Measurements from ENCODE around the gene MYG1. TPM values are rescaled to one million over a fixed set of nuclear protein-coding genes. Genes with fewer than 3 reads are reported as not detected.

The MYG1 gene
- total RNA-seq, 1 experiment from 2014 or later: 104 TPM

DNA sequence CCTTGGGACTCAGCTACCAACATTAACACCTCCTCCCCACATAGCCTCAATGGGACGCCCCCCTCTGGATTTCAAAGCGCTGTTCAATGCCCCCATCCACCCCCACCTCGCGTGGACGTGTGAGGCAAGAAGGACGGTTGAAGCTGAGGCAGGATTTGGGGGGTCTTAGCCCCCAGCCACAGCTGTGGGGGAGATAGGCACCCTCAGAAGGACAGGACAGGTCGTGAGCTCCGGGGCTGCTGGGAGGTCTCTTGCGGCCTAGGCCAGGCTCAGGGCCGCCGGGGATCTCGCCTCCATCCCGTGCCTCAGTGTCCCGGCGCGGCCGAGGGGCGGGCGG is 45.0 kb downstream of the MYG1 start:
- ATAC-seq: 0 out of 2 replicates have a peak, but pooled peaks have one; percentile 2

More for the DNA sequence above, 45.0 kb downstream of the MYG1 start:
- Histone ChIP-seq H3K9me2 (ENCODE audit: insufficient read depth) (no peaks in the 10 kb centered on the region), H3K27ac (ENCODE audit: low read depth, low read length) (no peak overlapping the region), H3K9me3 (ENCODE audit: control insufficient read depth in 1 of 2, insufficient read depth in 1 of 2, low read depth in 1 of 2, low read length in 2 of 2) (no peaks in the 10 kb centered on the region), H3K36me3 (ENCODE audit: control insufficient read depth in 1 of 2, insufficient read depth in 2 of 2, low read length in 2 of 2) (no peaks in the 10 kb centered on the region), H2AFZ (ENCODE audit: low read depth, low read length, poor library complexity, severe bottlenecking) (peak overlapping the region; percentile 88), H3K4me1 (ENCODE audit: control insufficient read depth in 1 of 2, insufficient read depth in 2 of 2, low read length in 2 of 2) (peaks cover 11 to 21% of the 10 kb centered on the region in 2 experiments; a peak in 3 of 4 replicates), H3K4me3 (replicated peaks in 1 of 2; ENCODE audit: low read depth in 1 of 2, low read length in 2 of 2) (peak overlapping the region; percentile 54 to 68), H3K79me2 (ENCODE audit: insufficient read depth, low read length) (no peaks in the 10 kb centered on the region), H3K27me3 (ENCODE audit: insufficient read depth, low read length) (no peaks in the 10 kb centered on the region), H3K9ac (ENCODE audit: low read length) (peak overlapping the region; percentile 30; the same call in 1 of the 2 replicates), H3K4me2 (ENCODE audit: low read length) (peak overlapping the region; percentile 93), H4K20me1 (ENCODE audit: insufficient read depth) (no peaks in the 10 kb centered on the region)
- BruUV-seq (replicated peaks): no TSS peak
- RAD21 ChIA-PET (ENCODE audit: low non-redundant PET in 1 of 2, low total read pairs in 2 of 2, uncharacterized antibody in 2 of 2, unreplicated experiment in 2 of 2): interaction anchor here (0.7 to 1.8 kb wide), 5 partner anchors 18 to 164 kb away, joined by 3 to 4 read pairs (median 3); partner anchors contain the start of gene AAAS (in 1 of the 2)
- intact Hi-C loops (cut with micrococcal nuclease): no loop called here
- CTCF ChIA-PET: interaction anchor here (0.7 to 2.5 kb wide), 17 partner anchors 9 to 278 kb away, joined by 3 to 14 read pairs (median 5); partner anchors contain the start of genes AAAS and AMHR2
- POLR2A ChIA-PET: interaction anchor here (0.6 to 1.6 kb wide), 5 partner anchors 17 to 77 kb away, joined by 3 to 9 read pairs (median 3); partner anchors contain the start of genes AAAS and SP1
- no peak for DNase-seq (ENCODE audit: low read depth, low spot score)
- TF ChIP-seq CBX3 (IDR thresholded peaks at IDR 0.05; ENCODE audit: low read depth): no peak
- TF ChIP-seq, protein P1, sequence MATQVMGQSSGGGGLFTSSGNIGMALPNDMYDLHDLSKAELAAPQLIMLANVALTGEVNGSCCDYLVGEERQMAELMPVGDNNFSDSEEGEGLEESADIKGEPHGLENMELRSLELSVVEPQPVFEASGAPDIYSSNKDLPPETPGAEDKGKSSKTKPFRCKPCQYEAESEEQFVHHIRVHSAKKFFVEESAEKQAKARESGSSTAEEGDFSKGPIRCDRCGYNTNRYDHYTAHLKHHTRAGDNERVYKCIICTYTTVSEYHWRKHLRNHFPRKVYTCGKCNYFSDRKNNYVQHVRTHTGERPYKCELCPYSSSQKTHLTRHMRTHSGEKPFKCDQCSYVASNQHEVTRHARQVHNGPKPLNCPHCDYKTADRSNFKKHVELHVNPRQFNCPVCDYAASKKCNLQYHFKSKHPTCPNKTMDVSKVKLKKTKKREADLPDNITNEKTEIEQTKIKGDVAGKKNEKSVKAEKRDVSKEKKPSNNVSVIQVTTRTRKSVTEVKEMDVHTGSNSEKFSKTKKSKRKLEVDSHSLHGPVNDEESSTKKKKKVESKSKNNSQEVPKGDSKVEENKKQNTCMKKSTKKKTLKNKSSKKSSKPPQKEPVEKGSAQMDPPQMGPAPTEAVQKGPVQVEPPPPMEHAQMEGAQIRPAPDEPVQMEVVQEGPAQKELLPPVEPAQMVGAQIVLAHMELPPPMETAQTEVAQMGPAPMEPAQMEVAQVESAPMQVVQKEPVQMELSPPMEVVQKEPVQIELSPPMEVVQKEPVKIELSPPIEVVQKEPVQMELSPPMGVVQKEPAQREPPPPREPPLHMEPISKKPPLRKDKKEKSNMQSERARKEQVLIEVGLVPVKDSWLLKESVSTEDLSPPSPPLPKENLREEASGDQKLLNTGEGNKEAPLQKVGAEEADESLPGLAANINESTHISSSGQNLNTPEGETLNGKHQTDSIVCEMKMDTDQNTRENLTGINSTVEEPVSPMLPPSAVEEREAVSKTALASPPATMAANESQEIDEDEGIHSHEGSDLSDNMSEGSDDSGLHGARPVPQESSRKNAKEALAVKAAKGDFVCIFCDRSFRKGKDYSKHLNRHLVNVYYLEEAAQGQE (IDR thresholded peaks at IDR 0.05; ENCODE audit: low read depth): no peak
- no peak for TF ChIP-seq ZFX (IDR thresholded peaks at IDR 0.05)
- TF ChIP-seq, protein P2, sequence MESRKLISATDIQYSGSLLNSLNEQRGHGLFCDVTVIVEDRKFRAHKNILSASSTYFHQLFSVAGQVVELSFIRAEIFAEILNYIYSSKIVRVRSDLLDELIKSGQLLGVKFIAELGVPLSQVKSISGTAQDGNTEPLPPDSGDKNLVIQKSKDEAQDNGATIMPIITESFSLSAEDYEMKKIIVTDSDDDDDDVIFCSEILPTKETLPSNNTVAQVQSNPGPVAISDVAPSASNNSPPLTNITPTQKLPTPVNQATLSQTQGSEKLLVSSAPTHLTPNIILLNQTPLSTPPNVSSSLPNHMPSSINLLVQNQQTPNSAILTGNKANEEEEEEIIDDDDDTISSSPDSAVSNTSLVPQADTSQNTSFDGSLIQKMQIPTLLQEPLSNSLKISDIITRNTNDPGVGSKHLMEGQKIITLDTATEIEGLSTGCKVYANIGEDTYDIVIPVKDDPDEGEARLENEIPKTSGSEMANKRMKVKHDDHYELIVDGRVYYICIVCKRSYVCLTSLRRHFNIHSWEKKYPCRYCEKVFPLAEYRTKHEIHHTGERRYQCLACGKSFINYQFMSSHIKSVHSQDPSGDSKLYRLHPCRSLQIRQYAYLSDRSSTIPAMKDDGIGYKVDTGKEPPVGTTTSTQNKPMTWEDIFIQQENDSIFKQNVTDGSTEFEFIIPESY (IDR thresholded peaks at IDR 0.05; ENCODE audit: extremely low read depth, insufficient replicate concordance, low read length): no peak
